HFFc6 (cell line): ENCODE results near the gene SH3RF3. TPM values are rescaled to one million over a fixed set of nuclear protein-coding genes. Genes with fewer than 3 reads are reported as not detected.

ENCODE experiments used
- DNase-seq: peaks from one replicate; pipeline ENCODE4 v3.0.0-alpha.2; 2018
- H3K27ac Mint-ChIP-seq: 2 replicates; pipeline ENCODE4 v1.8.0; 2020; ENCODE audit warnings: mild to moderate bottlenecking, mixed read lengths
- H3K27me3 Mint-ChIP-seq: 2 replicates; pipeline ENCODE4 v1.8.0; 2021; ENCODE audit warnings: mild to moderate bottlenecking, moderate library complexity, mixed read lengths; ENCODE audit not compliant: insufficient read depth
- H3K36me3 Mint-ChIP-seq: 2 replicates; pipeline ENCODE4 v1.8.0; 2021; ENCODE audit warnings: low read depth, mixed read lengths
- H3K4me1 Mint-ChIP-seq: 2 replicates; pipeline ENCODE4 v1.8.0; 2020; ENCODE audit warnings: low read depth, mixed read lengths
- H3K4me3 Mint-ChIP-seq: 2 replicates; pipeline ENCODE4 v1.8.0; 2020; ENCODE audit warnings: mild to moderate bottlenecking, moderate library complexity, mixed read lengths
- H3K9me3 Mint-ChIP-seq: 2 replicates; pipeline ENCODE4 v1.8.0; 2020; ENCODE audit warnings: mild to moderate bottlenecking, mixed read lengths
- CTCF ChIP-seq: fragments of 200-600 bp; sonication (generic); IDR thresholded peaks from 2 replicates; pipeline ENCODE4 v1.5.0; 2021; ENCODE audit warnings: antibody characterized with exemption, mild to moderate bottlenecking
- total RNA-seq, 6 experiments: library from RNA; stranded (reverse); fragmentation: NEBNext Ultra II Directional; extraction: Animal tissue kit (Norgen Biotek cat#: 25700); gene quantifications; 2 replicates in 1 of 6; 3 replicates in 5 of 6; pipeline ENCODE4 v1.2.3, GENCODE V29; 2021

The SH3RF3 gene
- total RNA-seq, 6 experiments from 2014 or later, result 2.4 to 4.4 (median 3.7) TPM

DNA sequence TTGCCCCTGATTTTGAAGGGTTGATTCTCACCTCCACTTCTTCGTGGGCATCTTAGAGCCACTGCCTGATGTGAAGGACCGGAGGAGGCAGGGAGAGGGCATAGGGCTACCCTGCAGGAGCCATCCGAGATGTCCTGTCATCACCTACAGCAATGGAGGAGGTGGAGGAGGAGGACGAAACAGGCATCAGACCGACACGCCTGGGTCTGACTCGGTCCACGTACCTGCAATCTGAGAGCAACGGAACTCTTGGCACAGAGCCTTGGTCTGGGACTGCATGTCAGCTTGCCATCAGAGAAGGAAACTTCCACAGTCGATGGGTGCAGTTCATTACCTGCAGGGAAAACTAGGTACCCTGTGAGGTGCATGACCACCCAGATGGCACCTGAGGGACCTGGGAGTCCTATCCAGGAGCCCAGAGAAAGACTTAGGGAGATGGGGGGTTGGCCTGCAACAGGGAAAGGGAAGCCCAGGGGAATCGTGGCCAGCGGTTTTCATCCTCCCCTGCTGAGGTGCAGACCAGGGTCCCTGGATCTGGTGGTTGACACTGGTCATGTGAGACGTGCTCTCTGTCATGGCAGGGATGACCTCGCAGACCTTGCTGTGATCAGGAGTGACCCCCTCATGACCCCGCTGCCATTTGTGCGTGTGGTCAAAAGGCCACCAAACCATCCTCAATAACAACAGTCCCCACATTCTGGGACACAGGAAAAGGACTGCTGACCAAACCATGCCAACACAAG is 293.9 kb downstream of the SH3RF3 start:
- Mint-ChIP-seq H3K36me3 (peaks cover 8% of the 10 kb centered on the region), H3K9me3 (no peaks in the 10 kb centered on the region), H3K4me1 (peaks cover 28% of the 10 kb centered on the region), H3K27ac (no peak overlapping the region), H3K4me3 (no peak overlapping the region), H3K27me3 (peaks cover 12% of the 10 kb centered on the region; the same call in 1 of the 2 replicates)
- TF ChIP-seq CTCF, result no peak
- DNase-seq, result no peak

GRCh38 chr2:109423556-109424359 is 294.8 kb downstream of the SH3RF3 start:
- no peak for DNase-seq
- Mint-ChIP-seq H3K4me1 (peaks cover 28% of the 10 kb centered on the region), H3K4me3 (no peak overlapping the region), H3K9me3 (no peaks in the 10 kb centered on the region), H3K27me3 (peaks cover 9% of the 10 kb centered on the region; the same call in 1 of the 2 replicates), H3K36me3 (peaks cover 8% of the 10 kb centered on the region), H3K27ac (no peak overlapping the region)
- no peak for TF ChIP-seq CTCF

GRCh38 chr2:109425411-109425810 is 296.4 kb downstream of the SH3RF3 start:
- DNase-seq, result no peak
- Mint-ChIP-seq H3K4me1 (peaks cover 19% of the 10 kb centered on the region), H3K27me3 (peaks cover 11% of the 10 kb centered on the region), H3K9me3 (no peaks in the 10 kb centered on the region), H3K4me3 (no peak overlapping the region), H3K27ac (no peak overlapping the region), H3K36me3 (peaks cover 8% of the 10 kb centered on the region)
- no peak for TF ChIP-seq CTCF

GRCh38 chr2:109427661-109428091 is 298.7 kb downstream of the SH3RF3 start:
- no peak for TF ChIP-seq CTCF

GRCh38 chr2:109428281-109428680 is 299.3 kb downstream of the SH3RF3 start:
- H3K9me3 Mint-ChIP-seq, result no peaks in the 10 kb centered on the region
- H3K36me3 Mint-ChIP-seq, result peaks cover 8% of the 10 kb centered on the region
- no peak for TF ChIP-seq CTCF
- H3K27me3 Mint-ChIP-seq, result peaks cover 16% of the 10 kb centered on the region
- H3K4me3 Mint-ChIP-seq, result no peak overlapping the region
- H3K4me1 Mint-ChIP-seq, result peaks cover 6% of the 10 kb centered on the region; the same call in 1 of the 2 replicates
- DNase-seq, result no peak
- no peak overlapping the region for H3K27ac Mint-ChIP-seq

More at GRCh38 chr2:109427661-109428091, 298.7 kb downstream of the SH3RF3 start:
- no peaks in the 10 kb centered on the region for H3K9me3 Mint-ChIP-seq
- peaks cover 6% of the 10 kb centered on the region; the same call in 1 of the 2 replicates for H3K4me1 Mint-ChIP-seq
- no peak for DNase-seq
- no peak overlapping the region for H3K27ac Mint-ChIP-seq
- peaks cover 13% of the 10 kb centered on the region for H3K27me3 Mint-ChIP-seq
- H3K4me3 Mint-ChIP-seq, result no peak overlapping the region
- peaks cover 8% of the 10 kb centered on the region for H3K36me3 Mint-ChIP-seq
